ENCODE measurements around the gene HAND2. TPM values are rescaled to one million over a fixed set of nuclear protein-coding genes. Genes with fewer than 3 reads are reported as not detected.

Gene HAND2
- total and polyA plus RNA-seq, 2 of the 8 experiments (the other 6 are each of a cell fraction or from before 2014, with no cell fraction given) = 0.05 TPM; not detected in 1

DNA sequence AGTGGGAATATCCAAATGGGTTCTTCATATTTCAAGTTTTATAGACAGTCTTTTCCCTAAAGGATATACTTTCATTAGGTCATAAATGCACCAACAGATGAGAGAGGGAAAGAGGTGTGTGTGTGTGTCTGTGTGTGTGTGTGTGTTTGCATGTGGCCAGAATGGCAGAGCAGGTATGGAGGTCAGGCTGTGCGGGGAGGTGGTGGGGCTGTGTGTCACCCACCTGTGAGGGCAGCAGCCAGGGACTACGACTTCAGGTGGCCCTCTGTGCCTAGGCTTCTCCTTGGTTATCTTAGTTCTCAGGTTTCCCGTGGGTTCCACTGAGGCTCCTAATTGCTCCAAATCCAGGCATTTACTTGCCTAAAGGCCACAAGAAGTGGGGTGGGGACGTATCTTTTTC, 14.6 kb downstream of the HAND2 start:
- H4K5ac ChIP-seq (ENCODE audit: insufficient read length, low read depth, low read length) = no peak overlapping the region
- WGBS, 2 experiments (ENCODE audit: extremely low coverage in 1 of 2, insufficient coverage in 1 of 2, insufficient read length in 1 of 2, insufficient replicate concordance in 2 of 2, low coverage in 1 of 2, low lambda C conversion rate in 2 of 2, missing lambda C conversion rate in 1 of 2) = 16% methylated on average over 4 of the region's 4 CpGs; no CpG with 5 or more reads in 1 of the 2 experiments
- H4K8ac ChIP-seq (ENCODE audit: extremely low read depth, insufficient read depth, low read length) = no peak overlapping the region
- peaks cover 7 to 30% of the 10 kb centered on the region in 2 experiments for H4K20me1 ChIP-seq (replicated peaks in 1 of 2; ENCODE audit: control insufficient read depth in 1 of 2, insufficient read depth in 2 of 2, low read length in 2 of 2)
- POLR2A ChIA-PET (ENCODE audit: partially characterized antibody) = interaction anchor here (0.8 kb wide), 1 partner anchor 15 kb away, joined by 3 read pairs; no protein-coding TSS in a partner anchor
- H3K79me1 ChIP-seq (ENCODE audit: low read depth, low read length) = no peaks in the 10 kb centered on the region
- no peak overlapping the region for H2BK20ac ChIP-seq (ENCODE audit: low read length)
- no peak overlapping the region for H2BK12ac ChIP-seq (ENCODE audit: low read depth, low read length)
- H3K27me3 ChIP-seq (replicated peaks in 1 of 4; ENCODE audit: control insufficient read depth in 3 of 4, extremely low read depth in 1 of 4, insufficient read depth in 3 of 4, low read length in 3 of 4) = peaks cover 97 to 100% (median 100%) of the 10 kb centered on the region in 4 experiments
- H2BK5ac ChIP-seq (ENCODE audit: low read depth, low read length) = no peak overlapping the region
- no peak overlapping the region for H3K4me3 ChIP-seq (ENCODE audit: extremely low read depth in 1 of 4, insufficient read depth in 2 of 4, low read depth in 3 of 4, low read length in 4 of 4)
- peaks cover 4 to 11% (median 9%) of the 10 kb centered on the region in 4 experiments for H3K4me1 ChIP-seq (replicated peaks in 1 of 4; ENCODE audit: control insufficient read depth in 3 of 4, insufficient read depth in 4 of 4, low read length in 3 of 4)
- peak overlapping the region; percentile 49 for H3K4ac ChIP-seq (replicated peaks; ENCODE audit: insufficient read length, low read depth, low read length)
- no peak for DNase-seq (ENCODE audit: low read depth in 1 of 2, low spot score in 2 of 2)
- no peaks in the 10 kb centered on the region for H3K9me3 ChIP-seq (ENCODE audit: insufficient read depth in 2 of 2, low read depth in 1 of 2, low read length in 1 of 2)
- H2AFZ ChIP-seq (ENCODE audit: low read length) = no peak overlapping the region
- H4K91ac ChIP-seq (replicated peaks; ENCODE audit: insufficient read length, low read length) = no peak overlapping the region
- H3K27ac ChIP-seq (ENCODE audit: low read depth, low read length) = no peak overlapping the region
- CTCF ChIA-PET (ENCODE audit: partially characterized antibody) = no interaction called here
- H3K23ac ChIP-seq (ENCODE audit: insufficient read length) = no peak overlapping the region
- H3K4me2 ChIP-seq (ENCODE audit: insufficient read depth in 1 of 2, low read depth in 2 of 2, low read length in 2 of 2) = no peak overlapping the region
- H3K56ac ChIP-seq (replicated peaks; ENCODE audit: insufficient read length, low read depth, low read length) = no peak overlapping the region
- no peaks in the 10 kb centered on the region for H3K36me3 ChIP-seq (ENCODE audit: control insufficient read depth in 2 of 4, insufficient read depth in 4 of 4, low read length in 3 of 4)
- no peaks in the 10 kb centered on the region for H3K79me2 ChIP-seq (ENCODE audit: control insufficient read depth in 1 of 2, insufficient read depth in 2 of 2, low read length in 2 of 2)
- H3K23me2 ChIP-seq (ENCODE audit: low read depth, low read length) = no peaks in the 10 kb centered on the region; the same call in 1 of the 2 replicates
- no peak overlapping the region for H3K9ac ChIP-seq (replicated peaks in 1 of 4; ENCODE audit: extremely low read depth in 1 of 4, low read depth in 3 of 4, low read length in 3 of 4)
- H2BK120ac ChIP-seq (replicated peaks; ENCODE audit: low read depth, low read length) = no peak overlapping the region
- H2AK5ac ChIP-seq (ENCODE audit: low read depth, low read length) = no peak overlapping the region; the same call in 1 of the 2 replicates
- H3K14ac ChIP-seq (ENCODE audit: insufficient read length) = no peak overlapping the region
- H2BK15ac ChIP-seq (ENCODE audit: low read length) = no peak overlapping the region
- no peak overlapping the region for H3K18ac ChIP-seq (ENCODE audit: extremely low read depth, low read length)
- no peak for FAIRE-seq
